Measurements from ENCODE around the gene NUP205. TPM values are rescaled to one million over a fixed set of nuclear protein-coding genes. Genes with fewer than 3 reads are reported as not detected.

Gene NUP205
- total RNA-seq, 1 experiment from 2014 or later: 148 TPM

DNA sequence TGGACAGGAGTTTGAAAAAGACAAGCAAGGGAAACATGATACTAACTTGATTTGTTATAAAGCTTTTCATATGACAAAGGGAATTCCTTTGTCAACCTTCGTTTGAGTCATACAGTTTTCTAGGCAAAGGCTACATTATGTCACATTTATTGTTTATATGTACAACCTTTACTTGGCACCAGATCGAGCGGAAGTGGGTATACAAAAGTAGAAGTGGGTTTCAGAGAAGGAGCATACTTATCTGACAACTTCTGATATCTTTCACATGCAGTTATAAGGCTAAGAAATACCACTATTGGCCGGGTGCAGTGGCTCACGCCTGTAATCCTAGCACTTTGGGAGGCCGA, 115.6 kb downstream of the NUP205 start:
- DNase-seq (ENCODE audit: low spot score): no peak
- H3K9me3 ChIP-seq (ENCODE audit: low read depth, low read length, poor library complexity, severe bottlenecking): no peaks in the 10 kb centered on the region
- no peak overlapping the region for H3K4me3 ChIP-seq (ENCODE audit: low read depth, low read length, poor library complexity, severe bottlenecking)
- BruUV-seq (replicated peaks): no TSS peak
- CTCF ChIA-PET: interaction anchor here (0.6 to 1.7 kb wide), 8 partner anchors 11 to 1954 kb away, joined by 3 to 9 read pairs (median 4); no protein-coding TSS in a partner anchor
- intact Hi-C loops (cut with micrococcal nuclease; ENCODE audit: unreplicated experiment): loop anchor here (5.0 kb wide), 2 partner anchors 124 to 334 kb away; no protein-coding TSS in a partner anchor
- TF ChIP-seq EZH2 (IDR thresholded peaks at IDR 0.05; ENCODE audit: borderline replicate concordance, low read depth, low read length, poor library complexity, severe bottlenecking) (no peak), CTCF (conservative IDR thresholded peaks at IDR 0.05; ENCODE audit: low read depth, low read length) (no peak)
- POLR2A ChIA-PET (ENCODE audit: low non-redundant PET): no interaction called here
- H3K27me3 ChIP-seq (replicated peaks; ENCODE audit: insufficient read depth, low read depth, low read length, poor library complexity): no peaks in the 10 kb centered on the region
- no peak overlapping the region for H3K27ac ChIP-seq (ENCODE audit: low read depth, low read length, poor library complexity, severe bottlenecking)
- peaks cover 5% of the 10 kb centered on the region for H3K4me1 ChIP-seq (ENCODE audit: insufficient read depth, low read length, poor library complexity, severe bottlenecking)
- peaks cover 17% of the 10 kb centered on the region for H3K36me3 ChIP-seq (ENCODE audit: insufficient read depth, low read length, poor library complexity, severe bottlenecking)

- POLR2A ChIA-PET (ENCODE audit: low non-redundant PET): no interaction called here
- BruUV-seq (replicated peaks): no TSS peak
- intact Hi-C loops (cut with micrococcal nuclease; ENCODE audit: unreplicated experiment): no loop called here
- no peaks in the 10 kb centered on the region for H3K4me1 ChIP-seq (ENCODE audit: insufficient read depth, low read length, poor library complexity, severe bottlenecking)
- TF ChIP-seq CTCF (conservative IDR thresholded peaks at IDR 0.05; ENCODE audit: low read depth, low read length) (no peak), EZH2 (IDR thresholded peaks at IDR 0.05; ENCODE audit: borderline replicate concordance, low read depth, low read length, poor library complexity, severe bottlenecking) (no peak)
- H3K36me3 ChIP-seq (ENCODE audit: insufficient read depth, low read length, poor library complexity, severe bottlenecking): peaks cover 17% of the 10 kb centered on the region
- no peak overlapping the region for H3K27ac ChIP-seq (ENCODE audit: low read depth, low read length, poor library complexity, severe bottlenecking)
- no peaks in the 10 kb centered on the region for H3K9me3 ChIP-seq (ENCODE audit: low read depth, low read length, poor library complexity, severe bottlenecking)
- CTCF ChIA-PET: no interaction called here
- no peaks in the 10 kb centered on the region for H3K27me3 ChIP-seq (replicated peaks; ENCODE audit: insufficient read depth, low read depth, low read length, poor library complexity)
- no peak for DNase-seq (ENCODE audit: low spot score)
- H3K4me3 ChIP-seq (ENCODE audit: low read depth, low read length, poor library complexity, severe bottlenecking): no peak overlapping the region
Observed at GRCh38 chr7:135678612-135679575, 121.2 kb downstream of the NUP205 start.

DNA sequence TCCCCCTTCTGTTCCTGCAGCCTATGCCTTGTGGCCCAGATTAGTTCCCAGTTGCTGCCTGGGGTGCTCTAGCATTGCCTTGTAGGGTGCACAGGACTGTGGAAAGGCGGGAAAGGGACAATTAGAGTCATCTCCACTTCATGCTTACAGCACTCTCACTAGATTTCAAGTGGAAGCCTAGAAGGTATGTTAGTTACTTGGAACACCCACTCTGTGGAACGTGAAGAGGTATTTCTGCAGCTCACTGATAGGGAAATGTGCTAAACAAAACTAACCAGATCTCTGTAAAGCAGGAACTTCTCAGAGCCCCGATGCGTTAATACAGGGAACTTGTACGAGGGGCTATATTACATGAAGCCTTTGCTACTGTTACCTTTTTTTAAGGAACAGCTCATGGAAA, 124.0 kb downstream of the NUP205 start:
- H3K27ac ChIP-seq (ENCODE audit: low read depth, low read length, poor library complexity, severe bottlenecking): no peak overlapping the region
- no peaks in the 10 kb centered on the region for H3K9me3 ChIP-seq (ENCODE audit: low read depth, low read length, poor library complexity, severe bottlenecking)
- no peak overlapping the region for H3K4me3 ChIP-seq (ENCODE audit: low read depth, low read length, poor library complexity, severe bottlenecking)
- POLR2A ChIA-PET (ENCODE audit: low non-redundant PET): no interaction called here
- intact Hi-C loops (cut with micrococcal nuclease; ENCODE audit: unreplicated experiment): no loop called here
- CTCF ChIA-PET: no interaction called here
- H3K4me1 ChIP-seq (ENCODE audit: insufficient read depth, low read length, poor library complexity, severe bottlenecking): no peaks in the 10 kb centered on the region
- BruUV-seq (replicated peaks): no TSS peak
- H3K36me3 ChIP-seq (ENCODE audit: insufficient read depth, low read length, poor library complexity, severe bottlenecking): no peaks in the 10 kb centered on the region
- TF ChIP-seq EZH2 (IDR thresholded peaks at IDR 0.05; ENCODE audit: borderline replicate concordance, low read depth, low read length, poor library complexity, severe bottlenecking): no peak
- TF ChIP-seq CTCF (conservative IDR thresholded peaks at IDR 0.05; ENCODE audit: low read depth, low read length): no peak
- H3K27me3 ChIP-seq (replicated peaks; ENCODE audit: insufficient read depth, low read depth, low read length, poor library complexity): no peaks in the 10 kb centered on the region
- DNase-seq (ENCODE audit: low spot score): no peak
